Caco-2 (cell line): ENCODE measurements around the gene LDAF1. TPM values are rescaled to one million over a fixed set of nuclear protein-coding genes. Genes with fewer than 3 reads are reported as not detected.

Experiments
- BruUV-seq: library from RNA; stranded (reverse); fragments of 400-500 nt; replicated peaks from 2 replicates; lab custom pipeline; 2021; lab: Mats Ljungman, UMichigan
- CTCF ChIA-PET: fragments of 300-600 bp; sonication (Branson Sonifier 250); formaldehyde crosslinking; loops from one replicate; lab custom pipeline; 2022; ENCODE audit warnings: antibody characterized with exemption; lab: Charles Lee
- POLR2A ChIA-PET: fragments of 300-600 bp; sonication (Branson Sonifier 250); formaldehyde crosslinking; loops from one replicate; lab custom pipeline; 2022; ENCODE audit warnings: antibody characterized with exemption; lab: Charles Lee
- DNase-seq, 2 experiments: peaks; one replicate each; pipeline versions ENCODE4 v3.0.0 to v3.0.0-alpha.2; 2020 to 2022
- H3K27me3 ChIP-seq: replicated peaks from 2 replicates; pipeline ENCODE4 v1.6.0; 2011; ENCODE audit warnings: low read length; ENCODE audit not compliant: control insufficient read depth, insufficient read depth
- H3K36me3 ChIP-seq: 2 replicates; pipeline ENCODE4 v1.5.1; 2011; ENCODE audit warnings: low read length; ENCODE audit not compliant: control insufficient read depth, insufficient read depth
- H3K4me1 ChIP-seq: fragments of 250-450 bp; sonication (Bioruptor Pico); 2 replicates; pipeline ENCODE4 v1.5.1; 2020; ENCODE audit warnings: mild to moderate bottlenecking
- H3K4me3 ChIP-seq: 2 replicates; pipeline ENCODE4 v1.5.1; 2011; ENCODE audit warnings: low read depth, mild to moderate bottlenecking, control low read depth, low read length
- H3K9me3 ChIP-seq: fragments of 250-450 bp; sonication (Bioruptor Pico); 2 replicates; pipeline ENCODE4 v1.5.1; 2020; ENCODE audit warnings: mild to moderate bottlenecking, moderate library complexity
- H3K27ac Mint-ChIP-seq: one replicate; pipeline ENCODE4 v1.8.0; 2022; ENCODE audit warnings: mixed read lengths; ENCODE audit not compliant: unreplicated experiment
- H3K27me3 Mint-ChIP-seq: one replicate; pipeline ENCODE4 v1.8.0; 2022; ENCODE audit warnings: mixed read lengths; ENCODE audit not compliant: insufficient read depth, unreplicated experiment
- H3K36me3 Mint-ChIP-seq: one replicate; pipeline ENCODE4 v1.8.0; 2022; ENCODE audit warnings: mild to moderate bottlenecking, mixed read lengths; ENCODE audit not compliant: insufficient read depth, unreplicated experiment
- H3K4me1 Mint-ChIP-seq: one replicate; pipeline ENCODE4 v1.8.0; 2022; ENCODE audit warnings: low read depth, mixed read lengths; ENCODE audit not compliant: unreplicated experiment
- H3K4me3 Mint-ChIP-seq: one replicate; pipeline ENCODE4 v1.8.0; 2022; ENCODE audit warnings: mild to moderate bottlenecking, moderate library complexity, mixed read lengths; ENCODE audit not compliant: unreplicated experiment
- H3K9me3 Mint-ChIP-seq: one replicate; pipeline ENCODE4 v1.8.0; 2022; ENCODE audit warnings: mixed read lengths; ENCODE audit not compliant: unreplicated experiment
- intact Hi-C: fragments of 100-400 bp; cut with micrococcal nuclease; formaldehyde crosslinking; loops from one replicate; pipeline ENCODE4 v1.10.0; 2022; ENCODE audit not compliant: unreplicated experiment
- total RNA-seq: library from RNA; stranded (reverse); gene quantifications from 2 replicates; pipeline ENCODE4 v1.2.3, GENCODE V29; 2022
- TF ChIP-seq, protein P1 (sequence below), 2 experiments: fragments of 200-600 bp in 1 of 2; IDR thresholded peaks; 1 replicate in 1 of 2; 2 replicates in 1 of 2; pipeline versions ENCODE4 v1.5.1 to v1.8.0; 2011 to 2022; ENCODE audit warnings: antibody characterized with exemption in 1 of 2, control low read depth in 1 of 2, inconsistent platforms in 1 of 2, low read depth in 1 of 2, low read length in 1 of 2, mild to moderate bottlenecking in 1 of 2, moderate library complexity in 1 of 2; ENCODE audit not compliant: insufficient read depth in 1 of 2, severe bottlenecking in 1 of 2, unreplicated experiment in 1 of 2

The LDAF1 gene
- total RNA-seq, 1 experiment from 2014 or later: 16.7 TPM

GRCh38 chr16:21166561-21166961, 8.1 kb downstream of the LDAF1 start:
- H3K4me3 ChIP-seq: no peak overlapping the region
- H3K36me3 Mint-ChIP-seq: peaks cover 17% of the 10 kb centered on the region
- no peak overlapping the region for H3K27ac Mint-ChIP-seq
- POLR2A ChIA-PET: no interaction called here
- H3K9me3 ChIP-seq: no peaks in the 10 kb centered on the region
- no peaks in the 10 kb centered on the region for H3K27me3 Mint-ChIP-seq
- CTCF ChIA-PET: no interaction called here
- no peaks in the 10 kb centered on the region for H3K27me3 ChIP-seq
- no peak overlapping the region for H3K4me3 Mint-ChIP-seq
- H3K4me1 ChIP-seq: no peaks in the 10 kb centered on the region
- H3K36me3 ChIP-seq: no peaks in the 10 kb centered on the region
- BruUV-seq: no TSS peak
- H3K4me1 Mint-ChIP-seq: no peaks in the 10 kb centered on the region
- intact Hi-C loops: no loop called here
- peak in 1 of 2 experiments; percentile 16 for DNase-seq
- TF ChIP-seq, protein P1, sequence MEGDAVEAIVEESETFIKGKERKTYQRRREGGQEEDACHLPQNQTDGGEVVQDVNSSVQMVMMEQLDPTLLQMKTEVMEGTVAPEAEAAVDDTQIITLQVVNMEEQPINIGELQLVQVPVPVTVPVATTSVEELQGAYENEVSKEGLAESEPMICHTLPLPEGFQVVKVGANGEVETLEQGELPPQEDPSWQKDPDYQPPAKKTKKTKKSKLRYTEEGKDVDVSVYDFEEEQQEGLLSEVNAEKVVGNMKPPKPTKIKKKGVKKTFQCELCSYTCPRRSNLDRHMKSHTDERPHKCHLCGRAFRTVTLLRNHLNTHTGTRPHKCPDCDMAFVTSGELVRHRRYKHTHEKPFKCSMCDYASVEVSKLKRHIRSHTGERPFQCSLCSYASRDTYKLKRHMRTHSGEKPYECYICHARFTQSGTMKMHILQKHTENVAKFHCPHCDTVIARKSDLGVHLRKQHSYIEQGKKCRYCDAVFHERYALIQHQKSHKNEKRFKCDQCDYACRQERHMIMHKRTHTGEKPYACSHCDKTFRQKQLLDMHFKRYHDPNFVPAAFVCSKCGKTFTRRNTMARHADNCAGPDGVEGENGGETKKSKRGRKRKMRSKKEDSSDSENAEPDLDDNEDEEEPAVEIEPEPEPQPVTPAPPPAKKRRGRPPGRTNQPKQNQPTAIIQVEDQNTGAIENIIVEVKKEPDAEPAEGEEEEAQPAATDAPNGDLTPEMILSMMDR (IDR thresholded peaks at IDR 0.05; ENCODE audit: insufficient read depth in 1 of 2, low read depth in 1 of 2, low read length in 1 of 2, severe bottlenecking in 1 of 2, unreplicated experiment in 1 of 2): no peak
- H3K9me3 Mint-ChIP-seq: no peaks in the 10 kb centered on the region

- ChIA-PET CTCF (no interaction called here), POLR2A (no interaction called here)
- H3K4me3 ChIP-seq: no peak overlapping the region
- Mint-ChIP-seq H3K36me3 (peaks cover 17% of the 10 kb centered on the region), H3K27ac (no peak overlapping the region), H3K4me1 (no peaks in the 10 kb centered on the region), H3K27me3 (no peaks in the 10 kb centered on the region), H3K4me3 (no peak overlapping the region), H3K9me3 (no peaks in the 10 kb centered on the region)
- BruUV-seq: no TSS peak
- no peak for DNase-seq
- no peaks in the 10 kb centered on the region for H3K36me3 ChIP-seq
- no peaks in the 10 kb centered on the region for H3K4me1 ChIP-seq
- TF ChIP-seq, protein P1 (IDR thresholded peaks at IDR 0.05; ENCODE audit: insufficient read depth in 1 of 2, low read depth in 1 of 2, low read length in 1 of 2, severe bottlenecking in 1 of 2, unreplicated experiment in 1 of 2): no peak
- H3K9me3 ChIP-seq: no peaks in the 10 kb centered on the region
- intact Hi-C loops: no loop called here
- H3K27me3 ChIP-seq: no peaks in the 10 kb centered on the region
Measured at GRCh38 chr16:21167360-21167759, 8.9 kb downstream of the LDAF1 start.

DNA sequence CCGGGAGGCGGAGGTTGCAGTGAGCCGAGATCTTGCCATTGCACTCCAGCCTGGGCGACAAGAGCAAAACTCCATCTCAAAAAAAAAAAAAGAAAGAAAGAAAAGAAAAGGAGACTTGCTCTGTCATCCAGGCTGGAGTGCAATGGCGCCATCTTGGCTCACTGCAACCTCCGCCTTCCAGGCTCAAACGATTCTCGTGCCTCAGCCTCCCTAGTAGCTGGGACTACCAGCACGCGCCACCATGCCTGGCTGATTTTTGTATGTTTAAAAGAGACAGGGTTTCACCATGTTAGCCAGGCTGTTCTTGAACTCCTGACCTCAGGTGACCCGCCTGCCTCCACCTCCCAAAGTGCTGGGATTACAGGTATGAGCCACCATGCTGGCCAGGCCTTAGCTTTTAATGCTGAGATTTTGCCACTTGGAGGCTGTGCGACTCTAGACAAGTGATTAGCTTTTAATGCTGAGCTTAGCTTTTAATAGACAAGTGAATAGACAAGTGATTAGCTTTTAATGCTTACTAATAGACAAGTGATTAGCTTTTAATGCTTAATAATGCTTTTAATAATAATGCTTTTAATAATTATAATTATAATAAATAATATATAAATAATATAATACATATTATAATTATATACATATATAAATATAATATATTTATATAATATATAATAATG, 9.6 kb downstream of the LDAF1 start:
- Mint-ChIP-seq H3K27ac (no peak overlapping the region), H3K27me3 (no peaks in the 10 kb centered on the region), H3K9me3 (no peaks in the 10 kb centered on the region), H3K4me1 (no peaks in the 10 kb centered on the region), H3K4me3 (no peak overlapping the region), H3K36me3 (peaks cover 17% of the 10 kb centered on the region)
- Histone ChIP-seq H3K4me3 (no peak overlapping the region), H3K27me3 (no peaks in the 10 kb centered on the region), H3K4me1 (no peaks in the 10 kb centered on the region), H3K36me3 (no peaks in the 10 kb centered on the region), H3K9me3 (no peaks in the 10 kb centered on the region)
- TF ChIP-seq, protein P1 (IDR thresholded peaks at IDR 0.05; ENCODE audit: insufficient read depth in 1 of 2, low read depth in 1 of 2, low read length in 1 of 2, severe bottlenecking in 1 of 2, unreplicated experiment in 1 of 2): no peak
- no peak for DNase-seq
- CTCF ChIA-PET: no interaction called here
- intact Hi-C loops: no loop called here
- no TSS peak for BruUV-seq
- POLR2A ChIA-PET: no interaction called here
